Epithelial cell of proximal tubule (primary cell): ENCODE data around the gene NALCN. TPM values are rescaled to one million over a fixed set of nuclear protein-coding genes. Genes with fewer than 3 reads are reported as not detected.

ENCODE experiments used
- DNase-seq: peaks from one replicate; pipeline ENCODE4 v3.0.0-alpha.2; 2011; ENCODE audit warnings: low read depth
- H3K4me3 ChIP-seq: 2 replicates; pipeline ENCODE4 v1.5.1; 2011; ENCODE audit warnings: low read depth, mild to moderate bottlenecking, low read length
- total RNA-seq: library from RNA; depleted of rRNA; stranded (reverse); fragments of >200 nt; gene quantifications from 2 replicates; pipeline ENCODE4 v1.2.3, GENCODE V29; 2015
- TF ChIP-seq, protein P1 (sequence below): conservative IDR thresholded peaks from 2 replicates; pipeline ENCODE4 v1.5.1; 2012; ENCODE audit warnings: low read depth, mild to moderate bottlenecking, low read length

NALCN gene
- total RNA-seq, 1 donor from 2014 or later: 0.35 TPM

DNA sequence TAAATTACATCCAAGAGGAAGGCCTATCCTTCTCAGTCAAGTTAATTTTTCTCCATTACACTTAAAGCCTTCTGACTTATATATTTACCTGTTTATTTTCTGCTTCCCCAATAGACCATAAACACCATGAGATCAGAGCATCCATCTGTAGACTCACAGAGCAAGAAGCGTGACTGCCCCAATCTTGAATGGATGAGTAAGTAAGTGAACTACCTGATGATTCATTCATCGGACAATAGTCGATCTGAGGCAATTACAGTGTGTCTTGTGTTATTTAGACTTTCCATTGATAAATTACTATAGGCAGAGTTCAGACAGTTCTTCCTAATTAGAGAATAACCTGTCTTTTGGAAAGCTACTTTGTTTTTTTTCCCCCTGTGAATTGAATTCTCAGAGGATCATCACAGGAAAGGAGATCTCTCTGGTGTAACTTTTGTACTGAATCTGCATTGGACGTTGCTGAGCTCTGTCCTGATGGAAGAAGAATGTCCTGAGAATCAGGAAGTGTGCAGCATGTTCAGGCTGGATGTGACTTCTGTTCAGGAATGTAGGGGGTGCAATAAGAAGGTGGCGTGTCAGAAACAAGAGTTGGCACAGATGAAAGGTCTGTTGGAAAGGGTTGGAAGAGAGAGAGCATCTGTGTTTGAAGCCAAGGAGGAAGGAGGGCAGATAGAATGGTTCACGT lies 367.0 kb downstream of the NALCN start:
- no peak overlapping the region for H3K4me3 ChIP-seq
- TF ChIP-seq, protein P1, sequence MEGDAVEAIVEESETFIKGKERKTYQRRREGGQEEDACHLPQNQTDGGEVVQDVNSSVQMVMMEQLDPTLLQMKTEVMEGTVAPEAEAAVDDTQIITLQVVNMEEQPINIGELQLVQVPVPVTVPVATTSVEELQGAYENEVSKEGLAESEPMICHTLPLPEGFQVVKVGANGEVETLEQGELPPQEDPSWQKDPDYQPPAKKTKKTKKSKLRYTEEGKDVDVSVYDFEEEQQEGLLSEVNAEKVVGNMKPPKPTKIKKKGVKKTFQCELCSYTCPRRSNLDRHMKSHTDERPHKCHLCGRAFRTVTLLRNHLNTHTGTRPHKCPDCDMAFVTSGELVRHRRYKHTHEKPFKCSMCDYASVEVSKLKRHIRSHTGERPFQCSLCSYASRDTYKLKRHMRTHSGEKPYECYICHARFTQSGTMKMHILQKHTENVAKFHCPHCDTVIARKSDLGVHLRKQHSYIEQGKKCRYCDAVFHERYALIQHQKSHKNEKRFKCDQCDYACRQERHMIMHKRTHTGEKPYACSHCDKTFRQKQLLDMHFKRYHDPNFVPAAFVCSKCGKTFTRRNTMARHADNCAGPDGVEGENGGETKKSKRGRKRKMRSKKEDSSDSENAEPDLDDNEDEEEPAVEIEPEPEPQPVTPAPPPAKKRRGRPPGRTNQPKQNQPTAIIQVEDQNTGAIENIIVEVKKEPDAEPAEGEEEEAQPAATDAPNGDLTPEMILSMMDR: no peak
- DNase-seq: peak; percentile 89

DNA sequence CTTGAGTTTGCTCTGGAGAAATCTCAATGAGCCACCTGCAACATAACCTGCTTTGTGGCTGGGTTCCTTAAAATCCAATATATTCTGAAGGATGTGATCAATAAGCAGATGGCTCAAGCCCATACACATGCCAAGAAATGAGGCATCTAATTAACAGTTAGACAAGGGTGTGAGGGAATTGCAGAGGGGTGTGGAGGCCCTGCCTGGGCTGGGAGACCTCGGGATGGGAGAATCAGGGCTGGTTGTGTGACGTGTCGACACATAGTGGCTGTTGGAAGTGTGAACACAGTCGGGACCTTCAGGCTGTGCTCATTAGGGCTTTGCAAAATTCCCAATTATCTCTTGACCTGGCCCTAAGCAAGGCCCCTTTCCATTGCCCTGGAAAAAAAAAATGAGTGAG lies 379.8 kb downstream of the NALCN start:
- no peak overlapping the region for H3K4me3 ChIP-seq
- TF ChIP-seq, protein P1: no peak

DNA sequence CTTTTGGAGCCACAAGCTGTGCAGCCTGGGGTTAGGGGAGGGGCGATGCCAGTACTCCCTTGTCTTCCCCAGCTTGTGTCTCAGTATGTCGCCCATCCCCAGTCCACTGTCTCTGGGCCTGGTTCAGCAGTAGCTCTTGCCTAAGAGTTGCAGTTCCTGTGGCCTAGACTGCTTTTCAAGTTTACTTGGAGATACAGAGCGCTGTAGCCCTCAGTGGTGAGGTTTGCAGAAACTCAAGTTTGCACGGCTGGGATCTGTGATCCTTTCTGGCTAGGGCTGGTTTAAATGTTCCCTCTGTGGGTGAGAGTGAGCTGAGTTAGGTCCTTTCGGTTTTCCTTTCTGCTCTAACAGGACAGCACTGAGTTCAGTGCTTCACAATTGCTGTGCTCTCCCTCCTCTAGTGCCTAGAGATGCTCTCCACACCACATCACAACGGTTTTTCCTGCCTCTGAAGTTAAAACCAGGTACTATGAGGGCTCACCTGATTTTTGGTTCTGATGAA lies 381.1 kb downstream of the NALCN start:
- no peak overlapping the region for H3K4me3 ChIP-seq
- TF ChIP-seq, protein P1: no peak
- no peak for DNase-seq

More for the DNA sequence above, 379.8 kb downstream of the NALCN start:
- DNase-seq: no peak

DNA sequence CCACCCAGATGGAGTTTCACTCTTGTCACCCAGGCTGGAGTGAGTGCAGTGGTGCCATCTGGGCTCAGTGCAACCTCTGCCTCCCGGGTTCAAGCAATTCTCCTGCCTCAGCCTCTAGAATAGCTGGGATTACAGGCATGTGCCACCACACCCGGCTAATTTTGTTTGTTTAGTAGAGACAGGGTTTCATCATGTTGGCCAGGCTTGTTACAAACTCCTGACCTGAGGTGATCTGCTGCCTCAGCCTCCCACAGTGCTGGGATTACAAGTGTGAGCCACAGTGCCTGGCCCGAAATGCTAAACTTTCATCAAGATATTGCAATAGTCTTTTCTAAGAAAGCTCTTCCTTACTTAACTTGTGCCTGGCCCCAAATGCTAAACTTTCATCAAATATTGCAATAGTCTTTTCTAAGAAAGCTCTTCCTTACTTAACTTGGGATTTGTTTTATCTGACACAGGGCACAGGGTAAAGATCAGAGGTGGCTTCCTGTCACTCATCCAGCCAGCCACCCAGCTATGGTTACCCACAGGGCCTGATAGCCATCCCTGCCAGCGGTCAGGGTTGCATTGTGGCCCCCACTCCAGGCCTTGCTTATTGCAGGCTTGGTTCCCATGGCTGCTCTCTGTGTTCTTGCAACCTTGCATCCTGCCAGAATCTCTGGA lies 389.4 kb downstream of the NALCN start:
- DNase-seq: no peak
- no peak overlapping the region for H3K4me3 ChIP-seq
- TF ChIP-seq, protein P1: no peak

DNA sequence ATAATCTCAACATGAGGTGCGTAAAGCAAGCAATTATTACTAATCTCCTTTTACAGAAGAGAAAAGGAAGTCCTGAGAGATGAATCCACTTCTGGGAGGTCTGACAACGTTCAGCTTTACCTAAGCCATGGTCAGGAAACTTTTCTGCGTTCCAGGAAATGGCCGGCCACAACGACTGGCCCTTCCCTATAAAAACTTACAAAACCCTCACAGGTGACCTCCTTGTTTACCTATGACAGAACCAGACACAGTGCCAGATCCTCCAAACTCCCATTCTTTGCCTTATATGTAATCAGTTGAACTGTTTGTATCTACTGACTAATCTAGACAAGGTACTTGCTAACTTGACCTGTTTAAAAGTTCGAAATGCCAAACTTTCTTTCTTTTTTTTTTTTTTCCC lies 390.0 kb downstream of the NALCN start:
- TF ChIP-seq, protein P1: no peak
- no peak for DNase-seq
- no peak overlapping the region for H3K4me3 ChIP-seq

DNA sequence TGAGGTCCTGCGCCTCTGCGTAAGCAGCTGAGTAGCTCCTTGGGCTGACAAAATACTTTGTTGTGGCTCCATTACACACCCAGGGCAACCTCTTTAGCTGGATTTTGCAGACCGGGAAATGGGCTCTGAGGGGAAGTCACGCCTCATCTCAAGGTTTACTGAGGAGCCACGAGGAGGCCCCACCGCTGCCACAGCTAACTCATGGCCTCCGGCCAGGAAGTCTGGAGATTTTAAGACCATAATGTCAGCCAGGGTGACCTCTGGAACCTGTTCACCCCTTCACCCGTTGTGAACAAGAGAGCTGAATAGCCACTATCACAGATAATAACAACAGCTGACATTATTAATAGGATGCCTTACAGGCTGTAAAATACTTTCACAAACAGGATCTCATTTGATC lies 390.4 kb downstream of the NALCN start:
- TF ChIP-seq, protein P1: no peak
- no peak overlapping the region for H3K4me3 ChIP-seq
- no peak for DNase-seq

DNA sequence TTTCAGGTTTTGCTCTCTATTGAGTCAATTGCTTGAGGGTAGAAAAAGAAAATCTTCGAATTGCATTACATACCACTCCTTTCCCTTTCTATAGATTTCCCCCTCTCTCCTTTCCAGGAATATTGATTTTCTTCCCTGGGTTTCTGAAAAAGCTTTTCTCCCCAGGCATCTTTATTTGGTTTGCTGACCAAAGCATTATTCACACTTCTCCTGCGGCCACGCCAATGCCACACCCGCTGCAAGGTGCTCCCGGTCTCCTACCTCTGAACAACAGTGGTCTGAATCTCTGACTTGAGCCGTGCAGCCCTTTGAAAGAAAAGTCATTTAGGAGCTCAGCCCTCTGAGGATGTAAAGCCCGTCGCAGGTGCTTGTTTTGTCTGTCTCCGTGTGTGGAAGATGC lies 390.8 kb downstream of the NALCN start:
- DNase-seq: no peak
- TF ChIP-seq, protein P1: no peak
- no peak overlapping the region for H3K4me3 ChIP-seq
